Adrenal gland (tissue), 12 donors: Measurements from ENCODE around the gene GPR50. TPM values are rescaled to one million over a fixed set of nuclear protein-coding genes. Genes with fewer than 3 reads are reported as not detected.

ENCODE experiments used
- DNase-seq, 7 donors: peaks; one replicate each; pipeline ENCODE4 v3.0.0-alpha.2; 2019 to 2020
- H3K27ac ChIP-seq, 5 donors: fragments of 200-600 bp; sonication (generic) in 4 of 5; 1 replicate in 3 of 5; 2 replicates in 2 of 5; pipeline versions ENCODE4 v1.5.1 to v1.8.0; 2016 to 2020; ENCODE audit warnings: mild to moderate bottlenecking in 1 of 5
- H3K27me3 ChIP-seq: fragments of 200-600 bp; 2 replicates; pipeline ENCODE4 v1.8.0; 2021
- H3K36me3 ChIP-seq, 2 donors: fragments of 200-600 bp; replicated peaks in 1 of 2; 1 replicate in 1 of 2; 2 replicates in 1 of 2; pipeline versions ENCODE4 v1.5.1 to v1.8.0; 2018 to 2022
- H3K4me1 ChIP-seq, 2 donors: fragments of 200-600 bp; replicated peaks in 1 of 2; 1 replicate in 1 of 2; 2 replicates in 1 of 2; pipeline versions ENCODE4 v1.5.1 to v1.8.0; 2018 to 2021
- H3K4me3 ChIP-seq, 4 donors: fragments of 200-600 bp; sonication (generic) in 3 of 4; one replicate each; pipeline ENCODE4 v1.5.1; 2016 to 2018
- H3K9me3 ChIP-seq, 3 donors: fragments of 200-600 bp; sonication (generic) in 1 of 3; replicated peaks in 1 of 3; 1 replicate in 2 of 3; 2 replicates in 1 of 3; pipeline versions ENCODE4 v1.5.1 to v1.8.0; 2016 to 2021
- CTCF ChIP-seq, 6 experiments: fragments of 450-650 bp in 4 of 6; fragments of 200-600 bp in 2 of 6; sonication (generic) in 1 of 6; IDR thresholded peaks; 1 replicate in 5 of 6; 2 replicates in 1 of 6; pipeline versions ENCODE4 v1.5.1 to v1.8.0; 2016 to 2021; ENCODE audit warnings: antibody characterized with exemption in 6 of 6, mild to moderate bottlenecking in 2 of 6, moderate library complexity in 1 of 6
- POLR2A ChIP-seq, 2 donors: fragments of 450-650 bp; IDR thresholded peaks; one replicate each; pipeline ENCODE4 v1.6.1; 2017; ENCODE audit warnings: antibody characterized with exemption in 2 of 2, mild to moderate bottlenecking in 2 of 2, moderate library complexity in 1 of 2
- WGBS, 4 donors: extraction: QIAGEN DNeasy Blood & Tissue Kit in 2 of 4; methylation state at CpG; one replicate each; pipeline versions ENCODE4 v1.1.5 to v1.1.7; 2013 to 2017; 5-methylcytosine and 5-hydroxymethylcytosine counted together
- intact Hi-C, 2 donors: fragments of 100-400 bp; cut with DNase I; formaldehyde crosslinking; loops; one replicate each; pipeline versions ENCODE4 v1.14.1 to v1.15.0; 2022 to 2023
- polyA plus RNA-seq, 3 donors: library from polyadenylated mRNA; stranded (reverse); fragments of 200-250 nt in 2 of 3; fragments of 350-450 nt in 1 of 3; fragmentation: Illumina TruSeq in 1 of 3; extraction: RNeasy Lipid Tissue Mini Kit (QIAGEN cat#74804) in 1 of 3; gene quantifications; one replicate each; pipeline ENCODE4 v1.2.3, GENCODE V29; 2013 to 2014
- total RNA-seq, 9 donors: library from RNA; depleted of rRNA in 4 of 9; stranded (reverse); fragments of >200 nt in 4 of 9; fragments of 120-200 nt in 1 of 9; fragmentation: NEBNext Ultra II Directional in 1 of 9; extraction: Animal tissue kit (Norgen Biotek cat#: 25700) in 1 of 9; gene quantifications; one replicate each; pipeline versions ENCODE4 v1.1.0 to v1.2.4, GENCODE V29; 2013 to 2023
- donor health status: healthy with polysubstance abuse.
- donor health status: Bipolar disorder and iron deficiency.
- donor health status: DM: yes; HTN: yes; CAD: no.
- donor health status: DM: no; HTN: no; CAD: no.
- donor health status: DM: no; HTN: no; CAD: no.
- donor health status: DM: yes; HTN: yes; CAD: no.

Gene GPR50
- total and polyA plus RNA-seq, 12 donors, result 0.06 to 0.40 TPM; not detected in 10

- no peak for TF ChIP-seq CTCF (IDR thresholded peaks at IDR 0.05)
- TF ChIP-seq POLR2A (IDR thresholded peaks at IDR 0.05), result no peak
- intact Hi-C loops, result no loop called here
- Histone ChIP-seq H3K27ac (no peak overlapping the region), H3K4me1 (no peaks in the 10 kb centered on the region), H3K36me3 (no peaks in the 10 kb centered on the region), H3K27me3 (peaks cover 53% of the 10 kb centered on the region), H3K4me3 (no peak overlapping the region), H3K9me3 (no peaks in the 10 kb centered on the region)
- 7 to 29% (median 17%) methylated on average over 8 to 18 of the region's 18 CpGs for WGBS, 4 donors
- DNase-seq, result no peak
These were observed 2.4 kb downstream of the GPR50 start for GRCh38 chrX:151178746-151179145.

GRCh38 chrX:151180400-151180799 lies 4.0 kb downstream of the GPR50 start:
- H3K9me3 ChIP-seq, result no peaks in the 10 kb centered on the region
- H3K36me3 ChIP-seq, result no peaks in the 10 kb centered on the region
- no peak overlapping the region for H3K27ac ChIP-seq
- H3K27me3 ChIP-seq, result peaks cover 43% of the 10 kb centered on the region
- no peak overlapping the region for H3K4me3 ChIP-seq
- no peaks in the 10 kb centered on the region for H3K4me1 ChIP-seq
- DNase-seq, result no peak
- TF ChIP-seq POLR2A (IDR thresholded peaks at IDR 0.05) (no peak), CTCF (IDR thresholded peaks at IDR 0.05) (no peak)
- WGBS, 4 donors, result 90 to 94% (median 94%) methylated on average over 3 to 18 of the region's 18 CpGs
- intact Hi-C loops, result no loop called here

GRCh38 chrX:151181088-151181487 lies 4.7 kb downstream of the GPR50 start:
- no peak overlapping the region for H3K27ac ChIP-seq
- H3K4me3 ChIP-seq, result no peak overlapping the region
- intact Hi-C loops, result no loop called here
- H3K36me3 ChIP-seq, result no peaks in the 10 kb centered on the region
- WGBS, 4 donors, result 80 to 84% (median 80%) methylated on average over 7 of the region's 7 CpGs; no CpG with 5 or more reads in 1 of the 4 donors
- no peaks in the 10 kb centered on the region for H3K4me1 ChIP-seq
- DNase-seq, result no peak
- peaks cover 41% of the 10 kb centered on the region for H3K27me3 ChIP-seq
- TF ChIP-seq POLR2A (IDR thresholded peaks at IDR 0.05) (no peak), CTCF (IDR thresholded peaks at IDR 0.05) (no peak)
- H3K9me3 ChIP-seq, result no peaks in the 10 kb centered on the region

- Histone ChIP-seq H3K27ac (no peak overlapping the region), H3K27me3 (peaks cover 27% of the 10 kb centered on the region), H3K4me1 (no peaks in the 10 kb centered on the region), H3K9me3 (no peaks in the 10 kb centered on the region), H3K36me3 (no peaks in the 10 kb centered on the region), H3K4me3 (no peak overlapping the region)
- DNase-seq, result no peak
- TF ChIP-seq POLR2A (IDR thresholded peaks at IDR 0.05), result no peak
- TF ChIP-seq CTCF (IDR thresholded peaks at IDR 0.05), result no peak
- WGBS, 4 donors, result 46 to 58% (median 51%) methylated on average over 4 to 6 of the region's 6 CpGs
- intact Hi-C loops, result no loop called here
These were observed 6.9 kb downstream of the GPR50 start for GRCh38 chrX:151183233-151183753.
